GM23338 (cell line): ENCODE data around the gene PPP1R13L. TPM values are rescaled to one million over a fixed set of nuclear protein-coding genes. Genes with fewer than 3 reads are reported as not detected.
A peak's percentile ranks its signal among the peaks of the same experiment; 100 is the strongest.

Experiments used
- ATAC-seq: fragments of 200-7000 bp; cut with Tn5 transposase; 3 replicates; pipeline ENCODE4 v1.9.1; 2020
- DNase-seq: peaks from one replicate; pipeline ENCODE4 v3.0.0-alpha.2; 2015; ENCODE audit warnings: low spot score
- H2AFZ ChIP-seq: fragments of 200-600 bp; sonication (generic); 2 replicates; pipeline ENCODE4 v1.8.0; 2016; ENCODE audit warnings: antibody characterized with exemption, mild to moderate bottlenecking, moderate library complexity
- H3F3A ChIP-seq: fragments of 200-600 bp; sonication (generic); replicated peaks from 2 replicates; pipeline ENCODE4 v1.8.0; 2017; ENCODE audit warnings: antibody characterized with exemption, mixed run types, low read depth
- H3K27ac ChIP-seq: fragments of 200-600 bp; sonication (generic); 2 replicates; pipeline ENCODE4 v1.6.1; 2016; ENCODE audit warnings: low read depth
- H3K27me3 ChIP-seq: fragments of 200-600 bp; sonication (generic); 2 replicates; pipeline ENCODE4 v1.8.0; 2016; ENCODE audit warnings: mild to moderate bottlenecking, mixed run types, moderate library complexity; ENCODE audit not compliant: insufficient read depth
- H3K36me3 ChIP-seq: fragments of 200-600 bp; sonication (generic); 2 replicates; pipeline ENCODE4 v1.8.0; 2016; ENCODE audit warnings: mild to moderate bottlenecking; ENCODE audit not compliant: insufficient read depth
- H3K4me1 ChIP-seq: fragments of 200-600 bp; sonication (generic); 2 replicates; pipeline ENCODE4 v1.8.0; 2016; ENCODE audit warnings: mild to moderate bottlenecking, moderate library complexity; ENCODE audit not compliant: insufficient read depth
- H3K4me2 ChIP-seq: fragments of 200-600 bp; sonication (generic); 2 replicates; pipeline ENCODE4 v1.7.1; 2017; ENCODE audit warnings: mixed run types
- H3K4me3 ChIP-seq: fragments of 200-600 bp; sonication (generic); 2 replicates; pipeline ENCODE4 v1.6.1; 2016; ENCODE audit warnings: mixed run types
- H3K79me2 ChIP-seq: fragments of 200-600 bp; sonication (generic); replicated peaks from 2 replicates; pipeline ENCODE4 v1.8.0; 2017; ENCODE audit warnings: mild to moderate bottlenecking; ENCODE audit not compliant: insufficient read depth
- H3K9me2 ChIP-seq: fragments of 200-600 bp; sonication (generic); 2 replicates; pipeline ENCODE4 v1.8.0; 2017; ENCODE audit not compliant: insufficient read depth
- H4K20me1 ChIP-seq: fragments of 200-600 bp; sonication (generic); replicated peaks from 2 replicates; pipeline ENCODE4 v1.8.0; 2017; ENCODE audit warnings: mild to moderate bottlenecking; ENCODE audit not compliant: insufficient read depth
- H3K27ac Mint-ChIP-seq: 2 replicates; pipeline ENCODE4 v1.8.0; 2020; ENCODE audit warnings: inconsistent platforms, mild to moderate bottlenecking, moderate library complexity, mixed read lengths
- H3K27me3 Mint-ChIP-seq: 3 replicates; pipeline ENCODE4 v1.8.0; 2022; ENCODE audit warnings: low read depth, mild to moderate bottlenecking, moderate library complexity, mixed read lengths, inconsistent platforms; ENCODE audit not compliant: insufficient read depth, poor library complexity
- H3K36me3 Mint-ChIP-seq: 3 replicates; pipeline ENCODE4 v1.8.0; 2021; ENCODE audit warnings: low read depth, mild to moderate bottlenecking, inconsistent platforms, moderate library complexity, mixed read lengths
- H3K4me1 Mint-ChIP-seq: 3 replicates; pipeline ENCODE4 v1.8.0; 2020; ENCODE audit warnings: mild to moderate bottlenecking, inconsistent platforms, mixed read lengths
- H3K4me3 Mint-ChIP-seq: 3 replicates; pipeline ENCODE4 v1.8.0; 2021; ENCODE audit warnings: moderate library complexity, mild to moderate bottlenecking, inconsistent platforms, mixed read lengths
- H3K9me3 Mint-ChIP-seq: 3 replicates; pipeline ENCODE4 v1.8.0; 2020; ENCODE audit warnings: moderate library complexity, mild to moderate bottlenecking, inconsistent platforms, mixed read lengths
- CREB1 ChIP-seq: fragments of 250-450 bp; sonication (Bioruptor Pico); IDR thresholded peaks from 2 replicates; pipeline ENCODE4 v1.5.0; 2020; ENCODE audit warnings: low read depth, mild to moderate bottlenecking, moderate library complexity
- ETS1 ChIP-seq: IDR thresholded peaks from 2 replicates; pipeline ENCODE4 v1.6.1; 2016; ENCODE audit warnings: antibody characterized with exemption
- EZH2 ChIP-seq: fragments of 200-600 bp; sonication (generic); IDR thresholded peaks from one replicate; pipeline ENCODE4 v1.8.0; 2017; ENCODE audit warnings: antibody characterized with exemption, mild to moderate bottlenecking, low read depth; ENCODE audit not compliant: unreplicated experiment
- EZH2phosphoT487 ChIP-seq: fragments of 200-600 bp; sonication (generic); IDR thresholded peaks from one replicate; pipeline ENCODE4 v1.8.1; 2018; ENCODE audit warnings: antibody characterized with exemption; ENCODE audit not compliant: unreplicated experiment
- JUNB ChIP-seq: IDR thresholded peaks from one replicate; pipeline ENCODE4 v1.6.1; 2016; ENCODE audit warnings: antibody characterized with exemption; ENCODE audit not compliant: unreplicated experiment
- NANOG ChIP-seq: IDR thresholded peaks from 2 replicates; pipeline ENCODE4 v1.6.1; 2016; ENCODE audit warnings: antibody characterized with exemption, borderline replicate concordance
- POLR2AphosphoS5 ChIP-seq: IDR thresholded peaks from 2 replicates; pipeline ENCODE4 v1.6.1; 2016; ENCODE audit warnings: antibody characterized with exemption, low read depth
- REST ChIP-seq: IDR thresholded peaks from one replicate; pipeline ENCODE4 v1.6.1; 2018; ENCODE audit warnings: antibody characterized with exemption; ENCODE audit not compliant: unreplicated experiment
- STAT1 ChIP-seq: IDR thresholded peaks from one replicate; pipeline ENCODE4 v1.6.1; 2016; ENCODE audit warnings: antibody characterized with exemption; ENCODE audit not compliant: unreplicated experiment
- ZNF114 ChIP-seq: fragments of 250-450 bp; sonication (Bioruptor Pico); IDR thresholded peaks from 2 replicates; pipeline ENCODE4 v1.5.0; 2020; ENCODE audit warnings: mild to moderate bottlenecking, moderate library complexity
- ZNF331 ChIP-seq: fragments of 250-450 bp; sonication (Bioruptor Pico); IDR thresholded peaks from 2 replicates; pipeline ENCODE4 v1.5.0; 2020; ENCODE audit warnings: low read depth, mild to moderate bottlenecking, moderate library complexity
- ZNF462 ChIP-seq: fragments of 250-450 bp; sonication (Bioruptor Pico); IDR thresholded peaks from 2 replicates; pipeline ENCODE4 v1.5.0; 2020; ENCODE audit warnings: mild to moderate bottlenecking, moderate library complexity
- polyA plus RNA-seq: library from polyadenylated mRNA; unstranded; fragments of >200 nt; fragmentation: Nextera tagmentation; extraction: Ambion mirVana; gene quantifications from 2 replicates; pipeline ENCODE4 v1.2.1, GENCODE V29; 2016
- total RNA-seq: library from RNA; depleted of rRNA; stranded (reverse); fragments of >200 nt; shearing (Covaris generic); gene quantifications from 2 replicates; pipeline ENCODE4 v1.2.3, GENCODE V29; 2014
- TF ChIP-seq, protein P1 (sequence below), 2 experiments: fragments of 200-600 bp in 1 of 2; sonication (generic) in 1 of 2; conservative IDR thresholded peaks; 2 replicates each; pipeline versions ENCODE4 v1.5.1 to v1.6.1; 2016 to 2017; ENCODE audit warnings: antibody characterized with exemption in 2 of 2, low read depth in 2 of 2, mild to moderate bottlenecking in 2 of 2, moderate library complexity in 1 of 2

PPP1R13L gene
- total and polyA plus RNA-seq, 2 experiments from 2014 or later: 9.6 to 15.5 TPM

GRCh38 chr19:45408121-45408520 lies 3.3 kb upstream of the PPP1R13L start:
- Histone ChIP-seq H3K4me1 (peaks cover 14% of the 10 kb centered on the region), H3K4me2 (no peak overlapping the region), H3K79me2 (peaks cover 13% of the 10 kb centered on the region), H3K36me3 (no peaks in the 10 kb centered on the region), H3F3A (peaks cover 23% of the 10 kb centered on the region; the same call in 1 of the 2 replicates), H2AFZ (no peak overlapping the region), H3K9me2 (no peaks in the 10 kb centered on the region), H3K27me3 (peaks cover 10% of the 10 kb centered on the region), H4K20me1 (peaks cover 7% of the 10 kb centered on the region; the same call in 1 of the 2 replicates), H3K4me3 (no peak overlapping the region; the same call in 1 of the 2 replicates), H3K27ac (no peak overlapping the region)
- Mint-ChIP-seq H3K4me3 (peak overlapping the region; percentile 65), H3K27me3 (peaks cover 32% of the 10 kb centered on the region), H3K36me3 (peaks cover 41% of the 10 kb centered on the region), H3K27ac (no peak overlapping the region), H3K9me3 (no peaks in the 10 kb centered on the region; the same call in 2 of the 3 replicates), H3K4me1 (peaks cover 18% of the 10 kb centered on the region)
- ATAC-seq (no peak), DNase-seq (no peak)
- no peak for TF ChIP-seq EZH2phosphoT487
- TF ChIP-seq NANOG: no peak
- TF ChIP-seq EZH2: no peak
- TF ChIP-seq ETS1: no peak
- TF ChIP-seq, protein P1, sequence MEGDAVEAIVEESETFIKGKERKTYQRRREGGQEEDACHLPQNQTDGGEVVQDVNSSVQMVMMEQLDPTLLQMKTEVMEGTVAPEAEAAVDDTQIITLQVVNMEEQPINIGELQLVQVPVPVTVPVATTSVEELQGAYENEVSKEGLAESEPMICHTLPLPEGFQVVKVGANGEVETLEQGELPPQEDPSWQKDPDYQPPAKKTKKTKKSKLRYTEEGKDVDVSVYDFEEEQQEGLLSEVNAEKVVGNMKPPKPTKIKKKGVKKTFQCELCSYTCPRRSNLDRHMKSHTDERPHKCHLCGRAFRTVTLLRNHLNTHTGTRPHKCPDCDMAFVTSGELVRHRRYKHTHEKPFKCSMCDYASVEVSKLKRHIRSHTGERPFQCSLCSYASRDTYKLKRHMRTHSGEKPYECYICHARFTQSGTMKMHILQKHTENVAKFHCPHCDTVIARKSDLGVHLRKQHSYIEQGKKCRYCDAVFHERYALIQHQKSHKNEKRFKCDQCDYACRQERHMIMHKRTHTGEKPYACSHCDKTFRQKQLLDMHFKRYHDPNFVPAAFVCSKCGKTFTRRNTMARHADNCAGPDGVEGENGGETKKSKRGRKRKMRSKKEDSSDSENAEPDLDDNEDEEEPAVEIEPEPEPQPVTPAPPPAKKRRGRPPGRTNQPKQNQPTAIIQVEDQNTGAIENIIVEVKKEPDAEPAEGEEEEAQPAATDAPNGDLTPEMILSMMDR (conservative IDR thresholded peaks at IDR 0.05; ENCODE audit: low read depth in 2 of 2): no peak
- TF ChIP-seq CREB1 (CRISPR knock-in tag): no peak
- no peak for TF ChIP-seq ZNF331 (CRISPR knock-in tag)
- TF ChIP-seq POLR2AphosphoS5: no peak
- no peak for TF ChIP-seq REST
- no peak for TF ChIP-seq ZNF462
- no peak for TF ChIP-seq ZNF114
- no peak for TF ChIP-seq JUNB
- no peak for TF ChIP-seq STAT1
